HepG2 (cell line): ENCODE data around the gene CCDC148. TPM values are rescaled to one million over a fixed set of nuclear protein-coding genes. Genes with fewer than 3 reads are reported as not detected.

Source experiments
- ATAD3A ChIP-seq: sonication (generic); formaldehyde crosslinking; IDR thresholded peaks from 2 replicates; pipeline ENCODE4 v1.4.0; 2020; ENCODE audit warnings: missing genetic modification reagents
- FIP1L1 ChIP-seq: fragments of 200-400 bp; formaldehyde crosslinking; IDR thresholded peaks from 2 replicates; pipeline ENCODE4 v1.6.1; 2018; ENCODE audit warnings: low read depth, mild to moderate bottlenecking, low read length, moderate library complexity, borderline replicate concordance; ENCODE audit not compliant: insufficient read depth
- KDM2A ChIP-seq: sonication (generic); formaldehyde crosslinking; IDR thresholded peaks from 2 replicates; pipeline ENCODE4 v1.4.0; 2020; ENCODE audit warnings: low read depth, missing genetic modification reagents, borderline replicate concordance
- NCOA2 ChIP-seq: sonication (generic); formaldehyde crosslinking; IDR thresholded peaks from 2 replicates; pipeline ENCODE4 v1.8.0; 2022; ENCODE audit warnings: inconsistent platforms
- THYN1 ChIP-seq: sonication (generic); formaldehyde crosslinking; IDR thresholded peaks from 2 replicates; pipeline ENCODE4 v1.8.1; 2023; ENCODE audit warnings: low read depth, mild to moderate bottlenecking, moderate library complexity, missing genetic modification reagents, borderline replicate concordance
- ZMYM3 ChIP-seq: sonication (generic); formaldehyde crosslinking; IDR thresholded peaks from 2 replicates; pipeline ENCODE4 v1.5.1; 2020; ENCODE audit warnings: mild to moderate bottlenecking, missing genetic modification reagents
- ZNF3 ChIP-seq: IDR thresholded peaks from 2 replicates; pipeline ENCODE4 v1.7.0; 2017; ENCODE audit warnings: inconsistent platforms
- ZNF335 ChIP-seq: sonication (generic); formaldehyde crosslinking; IDR thresholded peaks from 2 replicates; pipeline ENCODE4 v1.4.0; 2020; ENCODE audit warnings: missing genetic modification reagents
- ZNF562 ChIP-seq: sonication (generic); formaldehyde crosslinking; IDR thresholded peaks from 2 replicates; pipeline ENCODE4 v1.8.0; 2022; ENCODE audit warnings: missing genetic modification reagents, borderline replicate concordance
- polyA plus RNA-seq, 8 experiments: library from polyadenylated mRNA; depleted of rRNA in 3 of 8; stranded (reverse) in 7 of 8; unstranded in 1 of 8; fragments of >200 nt; fragmentation: Illumina TruSeq in 4 of 8; extraction: Trizol in 4 of 8; gene quantifications; 2 replicates each; pipeline versions ENCODE4 v1.2.1 to v1.2.3, GENCODE V29; 2011 to 2016; ENCODE audit warnings: low read depth in 4 of 8, missing spikeins in 1 of 8, mixed read lengths in 1 of 8; ENCODE audit not compliant: insufficient read depth in 1 of 8
- total RNA-seq, 5 experiments: library from RNA; depleted of rRNA; stranded (reverse); fragments of >200 nt; fragmentation: Illumina TruSeq; extraction: Trizol; gene quantifications; 2 replicates each; pipeline ENCODE4 v1.2.3, GENCODE V29; 2016; ENCODE audit warnings: low read depth in 1 of 5
- TF ChIP-seq, protein P1 (sequence below): sonication (generic); formaldehyde crosslinking; IDR thresholded peaks from 2 replicates; pipeline ENCODE4 v1.9.0; 2021; ENCODE audit warnings: mild to moderate bottlenecking, missing genetic modification reagents
- TF ChIP-seq, protein P2 (sequence below): sonication (generic); formaldehyde crosslinking; IDR thresholded peaks from 2 replicates; pipeline ENCODE4 v1.4.0; 2020; ENCODE audit warnings: missing genetic modification reagents
- TF ChIP-seq, protein P3 (sequence below): IDR thresholded peaks from 2 replicates; pipeline ENCODE4 v1.4.0; 2020; ENCODE audit warnings: mild to moderate bottlenecking, missing genetic modification reagents
- TF ChIP-seq, protein P4 (sequence below): sonication (generic); formaldehyde crosslinking; IDR thresholded peaks from 2 replicates; pipeline ENCODE4 v1.4.0; 2020; ENCODE audit warnings: mild to moderate bottlenecking, missing genetic modification reagents

The CCDC148 gene
- total and polyA plus RNA-seq, 2 of the 13 experiments (the other 11 are each of a cell fraction or from before 2014, with no cell fraction given) = 0.30 to 0.49 TPM

DNA sequence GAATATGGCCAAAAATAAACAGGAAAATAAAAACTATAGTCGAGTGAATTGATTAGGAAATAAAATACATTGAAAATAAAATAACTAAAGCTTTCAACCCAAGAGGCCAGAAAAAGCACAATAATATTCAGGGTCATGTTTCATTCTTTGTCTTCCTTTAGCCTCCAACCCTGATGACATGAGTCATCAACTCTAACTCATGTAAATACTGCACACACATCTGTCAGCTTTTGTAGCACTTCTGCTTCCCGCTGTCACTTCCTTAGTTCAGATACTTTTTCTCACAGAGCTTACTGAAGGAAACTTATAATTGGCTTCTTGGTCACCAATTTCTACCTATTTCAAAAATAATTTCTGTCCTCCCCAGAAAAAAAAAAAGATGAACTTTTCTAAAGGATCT lies 242.1 kb downstream of the CCDC148 start (continued):
- TF ChIP-seq, protein P1, sequence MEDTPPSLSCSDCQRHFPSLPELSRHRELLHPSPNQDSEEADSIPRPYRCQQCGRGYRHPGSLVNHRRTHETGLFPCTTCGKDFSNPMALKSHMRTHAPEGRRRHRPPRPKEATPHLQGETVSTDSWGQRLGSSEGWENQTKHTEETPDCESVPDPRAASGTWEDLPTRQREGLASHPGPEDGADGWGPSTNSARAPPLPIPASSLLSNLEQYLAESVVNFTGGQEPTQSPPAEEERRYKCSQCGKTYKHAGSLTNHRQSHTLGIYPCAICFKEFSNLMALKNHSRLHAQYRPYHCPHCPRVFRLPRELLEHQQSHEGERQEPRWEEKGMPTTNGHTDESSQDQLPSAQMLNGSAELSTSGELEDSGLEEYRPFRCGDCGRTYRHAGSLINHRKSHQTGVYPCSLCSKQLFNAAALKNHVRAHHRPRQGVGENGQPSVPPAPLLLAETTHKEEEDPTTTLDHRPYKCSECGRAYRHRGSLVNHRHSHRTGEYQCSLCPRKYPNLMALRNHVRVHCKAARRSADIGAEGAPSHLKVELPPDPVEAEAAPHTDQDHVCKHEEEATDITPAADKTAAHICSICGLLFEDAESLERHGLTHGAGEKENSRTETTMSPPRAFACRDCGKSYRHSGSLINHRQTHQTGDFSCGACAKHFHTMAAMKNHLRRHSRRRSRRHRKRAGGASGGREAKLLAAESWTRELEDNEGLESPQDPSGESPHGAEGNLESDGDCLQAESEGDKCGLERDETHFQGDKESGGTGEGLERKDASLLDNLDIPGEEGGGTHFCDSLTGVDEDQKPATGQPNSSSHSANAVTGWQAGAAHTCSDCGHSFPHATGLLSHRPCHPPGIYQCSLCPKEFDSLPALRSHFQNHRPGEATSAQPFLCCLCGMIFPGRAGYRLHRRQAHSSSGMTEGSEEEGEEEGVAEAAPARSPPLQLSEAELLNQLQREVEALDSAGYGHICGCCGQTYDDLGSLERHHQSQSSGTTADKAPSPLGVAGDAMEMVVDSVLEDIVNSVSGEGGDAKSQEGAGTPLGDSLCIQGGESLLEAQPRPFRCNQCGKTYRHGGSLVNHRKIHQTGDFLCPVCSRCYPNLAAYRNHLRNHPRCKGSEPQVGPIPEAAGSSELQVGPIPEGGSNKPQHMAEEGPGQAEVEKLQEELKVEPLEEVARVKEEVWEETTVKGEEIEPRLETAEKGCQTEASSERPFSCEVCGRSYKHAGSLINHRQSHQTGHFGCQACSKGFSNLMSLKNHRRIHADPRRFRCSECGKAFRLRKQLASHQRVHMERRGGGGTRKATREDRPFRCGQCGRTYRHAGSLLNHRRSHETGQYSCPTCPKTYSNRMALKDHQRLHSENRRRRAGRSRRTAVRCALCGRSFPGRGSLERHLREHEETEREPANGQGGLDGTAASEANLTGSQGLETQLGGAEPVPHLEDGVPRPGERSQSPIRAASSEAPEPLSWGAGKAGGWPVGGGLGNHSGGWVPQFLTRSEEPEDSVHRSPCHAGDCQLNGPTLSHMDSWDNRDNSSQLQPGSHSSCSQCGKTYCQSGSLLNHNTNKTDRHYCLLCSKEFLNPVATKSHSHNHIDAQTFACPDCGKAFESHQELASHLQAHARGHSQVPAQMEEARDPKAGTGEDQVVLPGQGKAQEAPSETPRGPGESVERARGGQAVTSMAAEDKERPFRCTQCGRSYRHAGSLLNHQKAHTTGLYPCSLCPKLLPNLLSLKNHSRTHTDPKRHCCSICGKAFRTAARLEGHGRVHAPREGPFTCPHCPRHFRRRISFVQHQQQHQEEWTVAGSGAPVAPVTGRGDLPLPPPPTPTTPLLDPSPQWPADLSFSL (CRISPR knock-in tag) = no peak
- TF ChIP-seq FIP1L1 (no peak), ZMYM3 (CRISPR knock-in tag) (no peak), THYN1 (no peak), NCOA2 (CRISPR knock-in tag) (no peak), ZNF335 (no peak), ATAD3A (CRISPR knock-in tag) (no peak), KDM2A (CRISPR knock-in tag) (no peak), ZNF562 (CRISPR knock-in tag) (no peak), ZNF3 (no peak)
- TF ChIP-seq, protein P2, sequence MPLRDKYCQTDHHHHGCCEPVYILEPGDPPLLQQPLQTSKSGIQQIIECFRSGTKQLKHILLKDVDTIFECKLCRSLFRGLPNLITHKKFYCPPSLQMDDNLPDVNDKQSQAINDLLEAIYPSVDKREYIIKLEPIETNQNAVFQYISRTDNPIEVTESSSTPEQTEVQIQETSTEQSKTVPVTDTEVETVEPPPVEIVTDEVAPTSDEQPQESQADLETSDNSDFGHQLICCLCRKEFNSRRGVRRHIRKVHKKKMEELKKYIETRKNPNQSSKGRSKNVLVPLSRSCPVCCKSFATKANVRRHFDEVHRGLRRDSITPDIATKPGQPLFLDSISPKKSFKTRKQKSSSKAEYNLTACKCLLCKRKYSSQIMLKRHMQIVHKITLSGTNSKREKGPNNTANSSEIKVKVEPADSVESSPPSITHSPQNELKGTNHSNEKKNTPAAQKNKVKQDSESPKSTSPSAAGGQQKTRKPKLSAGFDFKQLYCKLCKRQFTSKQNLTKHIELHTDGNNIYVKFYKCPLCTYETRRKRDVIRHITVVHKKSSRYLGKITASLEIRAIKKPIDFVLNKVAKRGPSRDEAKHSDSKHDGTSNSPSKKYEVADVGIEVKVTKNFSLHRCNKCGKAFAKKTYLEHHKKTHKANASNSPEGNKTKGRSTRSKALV (CRISPR knock-in tag) = no peak
- TF ChIP-seq, protein P3, sequence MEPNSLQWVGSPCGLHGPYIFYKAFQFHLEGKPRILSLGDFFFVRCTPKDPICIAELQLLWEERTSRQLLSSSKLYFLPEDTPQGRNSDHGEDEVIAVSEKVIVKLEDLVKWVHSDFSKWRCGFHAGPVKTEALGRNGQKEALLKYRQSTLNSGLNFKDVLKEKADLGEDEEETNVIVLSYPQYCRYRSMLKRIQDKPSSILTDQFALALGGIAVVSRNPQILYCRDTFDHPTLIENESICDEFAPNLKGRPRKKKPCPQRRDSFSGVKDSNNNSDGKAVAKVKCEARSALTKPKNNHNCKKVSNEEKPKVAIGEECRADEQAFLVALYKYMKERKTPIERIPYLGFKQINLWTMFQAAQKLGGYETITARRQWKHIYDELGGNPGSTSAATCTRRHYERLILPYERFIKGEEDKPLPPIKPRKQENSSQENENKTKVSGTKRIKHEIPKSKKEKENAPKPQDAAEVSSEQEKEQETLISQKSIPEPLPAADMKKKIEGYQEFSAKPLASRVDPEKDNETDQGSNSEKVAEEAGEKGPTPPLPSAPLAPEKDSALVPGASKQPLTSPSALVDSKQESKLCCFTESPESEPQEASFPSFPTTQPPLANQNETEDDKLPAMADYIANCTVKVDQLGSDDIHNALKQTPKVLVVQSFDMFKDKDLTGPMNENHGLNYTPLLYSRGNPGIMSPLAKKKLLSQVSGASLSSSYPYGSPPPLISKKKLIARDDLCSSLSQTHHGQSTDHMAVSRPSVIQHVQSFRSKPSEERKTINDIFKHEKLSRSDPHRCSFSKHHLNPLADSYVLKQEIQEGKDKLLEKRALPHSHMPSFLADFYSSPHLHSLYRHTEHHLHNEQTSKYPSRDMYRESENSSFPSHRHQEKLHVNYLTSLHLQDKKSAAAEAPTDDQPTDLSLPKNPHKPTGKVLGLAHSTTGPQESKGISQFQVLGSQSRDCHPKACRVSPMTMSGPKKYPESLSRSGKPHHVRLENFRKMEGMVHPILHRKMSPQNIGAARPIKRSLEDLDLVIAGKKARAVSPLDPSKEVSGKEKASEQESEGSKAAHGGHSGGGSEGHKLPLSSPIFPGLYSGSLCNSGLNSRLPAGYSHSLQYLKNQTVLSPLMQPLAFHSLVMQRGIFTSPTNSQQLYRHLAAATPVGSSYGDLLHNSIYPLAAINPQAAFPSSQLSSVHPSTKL = peak; percentile 88
- TF ChIP-seq, protein P4, sequence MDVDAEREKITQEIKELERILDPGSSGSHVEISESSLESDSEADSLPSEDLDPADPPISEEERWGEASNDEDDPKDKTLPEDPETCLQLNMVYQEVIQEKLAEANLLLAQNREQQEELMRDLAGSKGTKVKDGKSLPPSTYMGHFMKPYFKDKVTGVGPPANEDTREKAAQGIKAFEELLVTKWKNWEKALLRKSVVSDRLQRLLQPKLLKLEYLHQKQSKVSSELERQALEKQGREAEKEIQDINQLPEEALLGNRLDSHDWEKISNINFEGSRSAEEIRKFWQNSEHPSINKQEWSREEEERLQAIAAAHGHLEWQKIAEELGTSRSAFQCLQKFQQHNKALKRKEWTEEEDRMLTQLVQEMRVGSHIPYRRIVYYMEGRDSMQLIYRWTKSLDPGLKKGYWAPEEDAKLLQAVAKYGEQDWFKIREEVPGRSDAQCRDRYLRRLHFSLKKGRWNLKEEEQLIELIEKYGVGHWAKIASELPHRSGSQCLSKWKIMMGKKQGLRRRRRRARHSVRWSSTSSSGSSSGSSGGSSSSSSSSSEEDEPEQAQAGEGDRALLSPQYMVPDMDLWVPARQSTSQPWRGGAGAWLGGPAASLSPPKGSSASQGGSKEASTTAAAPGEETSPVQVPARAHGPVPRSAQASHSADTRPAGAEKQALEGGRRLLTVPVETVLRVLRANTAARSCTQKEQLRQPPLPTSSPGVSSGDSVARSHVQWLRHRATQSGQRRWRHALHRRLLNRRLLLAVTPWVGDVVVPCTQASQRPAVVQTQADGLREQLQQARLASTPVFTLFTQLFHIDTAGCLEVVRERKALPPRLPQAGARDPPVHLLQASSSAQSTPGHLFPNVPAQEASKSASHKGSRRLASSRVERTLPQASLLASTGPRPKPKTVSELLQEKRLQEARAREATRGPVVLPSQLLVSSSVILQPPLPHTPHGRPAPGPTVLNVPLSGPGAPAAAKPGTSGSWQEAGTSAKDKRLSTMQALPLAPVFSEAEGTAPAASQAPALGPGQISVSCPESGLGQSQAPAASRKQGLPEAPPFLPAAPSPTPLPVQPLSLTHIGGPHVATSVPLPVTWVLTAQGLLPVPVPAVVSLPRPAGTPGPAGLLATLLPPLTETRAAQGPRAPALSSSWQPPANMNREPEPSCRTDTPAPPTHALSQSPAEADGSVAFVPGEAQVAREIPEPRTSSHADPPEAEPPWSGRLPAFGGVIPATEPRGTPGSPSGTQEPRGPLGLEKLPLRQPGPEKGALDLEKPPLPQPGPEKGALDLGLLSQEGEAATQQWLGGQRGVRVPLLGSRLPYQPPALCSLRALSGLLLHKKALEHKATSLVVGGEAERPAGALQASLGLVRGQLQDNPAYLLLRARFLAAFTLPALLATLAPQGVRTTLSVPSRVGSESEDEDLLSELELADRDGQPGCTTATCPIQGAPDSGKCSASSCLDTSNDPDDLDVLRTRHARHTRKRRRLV (CRISPR knock-in tag) = no peak
